DMS 273 (cell line): ENCODE measurements around the gene DCAKD.
"Not testable (repeated sequence)": the region's sequence is repeated elsewhere in the genome, so short reads cannot be mapped to it uniquely, and the experiment has no call there.

ENCODE experiments used
- DNase-seq: peaks from one replicate; lab custom pipeline; 2025; ENCODE audit not compliant: unreplicated experiment; lab: John Stamatoyannopoulos, UW

Gene DCAKD

DNA sequence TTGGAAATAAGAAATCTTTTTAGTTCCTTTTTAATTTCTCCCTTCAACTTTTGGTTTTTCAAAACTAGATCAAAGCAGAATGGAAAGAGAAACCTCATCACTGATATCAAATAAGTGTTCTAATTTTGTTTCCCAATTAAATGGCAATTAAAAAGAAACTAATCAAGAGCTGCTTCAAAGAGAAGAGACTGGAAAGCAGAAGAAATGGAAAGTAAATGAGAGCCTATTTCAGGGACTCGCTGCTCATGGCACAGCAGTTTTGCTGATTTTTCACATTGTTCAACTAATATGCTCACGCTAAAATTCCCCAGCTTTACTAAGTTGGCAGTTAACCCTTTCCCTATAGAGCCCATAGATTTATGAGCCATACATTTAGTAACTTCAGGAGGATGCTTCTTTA is 16.2 kb upstream of the DCAKD start:
- no peak for DNase-seq

GRCh38 chr17:45063198-45063597 is 11.8 kb upstream of the DCAKD start:
- DNase-seq = no peak

DNA sequence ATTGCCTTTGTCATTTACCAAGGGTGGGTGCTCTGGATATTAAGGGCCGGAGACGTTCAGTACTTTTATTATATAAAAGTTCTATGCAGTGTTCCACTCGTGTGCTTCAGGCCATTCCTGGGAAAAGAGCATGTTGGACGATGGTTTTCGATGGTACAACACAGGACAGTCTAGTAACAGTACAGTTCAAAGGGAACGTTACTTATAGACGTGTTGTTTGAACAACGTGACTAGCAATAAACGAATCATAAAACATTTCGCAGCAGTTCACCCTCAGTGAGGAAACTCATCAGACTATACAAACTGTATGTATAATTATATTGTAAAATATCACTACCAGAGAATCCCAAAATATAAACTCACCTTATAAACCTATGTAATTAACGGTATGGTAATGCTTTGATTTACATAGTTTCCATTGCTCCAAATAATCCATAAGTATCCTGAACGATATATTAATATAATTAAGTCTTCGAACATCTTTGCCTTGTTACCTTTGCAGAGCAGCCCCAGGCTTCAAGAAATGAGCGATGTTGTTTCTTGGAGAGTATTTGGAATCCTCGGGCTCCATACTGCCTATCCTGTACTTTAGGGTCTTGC is 10.3 kb upstream of the DCAKD start:
- no peak for DNase-seq

- DNase-seq = peak; percentile 100
Observed at GRCh38 chr17:45060797-45061605, 9.6 kb upstream of the DCAKD start, which contains the start of gene NMT1. NMT1 (plus strand) TSS chr17:45061317; CDS start chr17:45061330, 13 bp downstream.

- no peak for DNase-seq
Observed at GRCh38 chr17:45060382-45060796, 9.0 kb upstream of the DCAKD start.

GRCh38 chr17:45052052-45052772 is 780 bp upstream of the DCAKD start:
- DNase-seq = peak; percentile 57

GRCh38 chr17:45051720-45052051 is 254 bp upstream of the DCAKD start:
- not testable (repeated sequence) for DNase-seq

DNA sequence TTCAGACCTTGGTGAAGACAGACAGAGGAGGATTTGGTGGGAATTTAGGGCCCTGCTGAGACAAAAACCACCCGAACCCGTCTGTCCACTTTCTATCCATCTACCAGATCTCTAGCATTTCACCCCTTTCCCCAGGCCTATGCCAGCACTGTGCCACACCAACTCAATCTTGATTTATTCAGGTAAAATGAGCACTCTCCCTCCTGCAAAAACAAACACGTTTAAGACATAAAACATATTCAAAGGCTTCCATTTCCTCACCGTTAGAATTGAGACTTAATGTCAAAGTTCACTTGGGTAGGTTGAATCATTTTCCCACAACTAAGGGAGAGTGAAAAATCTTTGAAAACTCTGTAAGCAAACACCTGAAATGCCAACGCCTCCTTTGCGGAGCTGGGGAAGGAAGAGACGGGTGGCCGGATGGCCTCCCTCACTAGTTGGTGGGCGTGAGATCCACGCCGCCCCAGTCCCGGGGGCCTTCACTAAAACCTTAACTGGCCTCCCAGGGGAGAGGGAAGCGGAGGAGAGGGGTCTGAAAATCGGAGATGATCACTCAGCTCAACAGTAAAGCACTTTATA is 862 bp downstream of the DCAKD start:
- peak; percentile 58 for DNase-seq

- DNase-seq = peak; percentile 33
Observed at GRCh38 chr17:45048795-45049563, 2.5 kb downstream of the DCAKD start.

- DNase-seq = no peak
Observed at GRCh38 chr17:45046537-45047125, 4.8 kb downstream of the DCAKD start.

GRCh38 chr17:45043813-45044540 is 7.5 kb downstream of the DCAKD start:
- DNase-seq = no peak

- DNase-seq = no peak
Observed at GRCh38 chr17:45042346-45043120, 8.9 kb downstream of the DCAKD start.

GRCh38 chr17:45040459-45040858 is 11.0 kb downstream of the DCAKD start:
- DNase-seq = peak; percentile 39

GRCh38 chr17:45038728-45039634 is 12.5 kb downstream of the DCAKD start:
- no peak for DNase-seq

DNA sequence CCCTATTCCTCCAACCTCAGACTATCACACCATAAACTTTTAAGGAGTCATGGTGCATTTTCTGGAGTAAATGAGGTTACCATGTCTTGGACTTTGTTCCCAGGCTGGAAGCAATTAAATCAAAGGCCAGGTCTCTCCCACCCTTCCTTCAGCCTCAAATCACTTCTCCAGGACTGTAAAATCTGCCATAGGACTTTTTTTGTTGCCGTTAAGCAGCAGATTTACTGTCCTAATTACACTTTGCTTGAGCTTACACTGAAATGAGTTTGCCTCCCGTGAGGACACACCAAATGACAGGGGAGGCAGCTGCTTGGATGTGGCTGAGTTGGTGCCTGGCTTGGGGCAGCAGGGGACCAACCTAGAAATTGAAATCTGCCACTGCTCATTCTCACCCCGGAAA is 14.7 kb downstream of the DCAKD start:
- no peak for DNase-seq

GRCh38 chr17:45035848-45036247 is 15.6 kb downstream of the DCAKD start:
- no peak for DNase-seq

GRCh38 chr17:45034599-45034998 is 16.8 kb downstream of the DCAKD start:
- DNase-seq = no peak

GRCh38 chr17:45032174-45032541 is 19.3 kb downstream of the DCAKD start:
- DNase-seq = no peak
